Mesothelial cell of epicardium (in vitro differentiated cells): ENCODE measurements around the gene ICAM2. TPM values are rescaled to one million over a fixed set of nuclear protein-coding genes. Genes with fewer than 3 reads are reported as not detected.
A peak's percentile ranks its signal among the peaks of the same experiment; 100 is the strongest.

ENCODE experiments used
- DNase-seq, 2 experiments: peaks; one replicate each; pipeline ENCODE4 v3.0.0; 2021; ENCODE audit warnings: low spot score in 2 of 2; ENCODE audit not compliant: unreplicated experiment in 2 of 2
- H3K27ac Mint-ChIP-seq: 2 replicates; pipeline ENCODE4 v1.8.0; 2021; ENCODE audit warnings: mixed read lengths
- H3K27me3 Mint-ChIP-seq: 2 replicates; pipeline ENCODE4 v1.8.0; 2021; ENCODE audit warnings: low read depth, mixed read lengths
- H3K36me3 Mint-ChIP-seq: 2 replicates; pipeline ENCODE4 v1.8.0; 2021; ENCODE audit warnings: mixed read lengths
- H3K4me1 Mint-ChIP-seq: 2 replicates; pipeline ENCODE4 v1.8.0; 2021; ENCODE audit warnings: mixed read lengths
- H3K4me3 Mint-ChIP-seq: 2 replicates; pipeline ENCODE4 v1.8.0; 2021; ENCODE audit warnings: mild to moderate bottlenecking, moderate library complexity, mixed read lengths
- H3K9me3 Mint-ChIP-seq: 2 replicates; pipeline ENCODE4 v1.8.0; 2021; ENCODE audit warnings: mixed read lengths
- CTCF ChIP-seq: fragments of 200-600 bp; sonication (generic); IDR thresholded peaks from one replicate; pipeline ENCODE4 v1.5.0; 2021; ENCODE audit warnings: antibody characterized with exemption; ENCODE audit not compliant: unreplicated experiment
- total RNA-seq: library from RNA; stranded (reverse); gene quantifications from 3 replicates; pipeline ENCODE4 v1.2.1, GENCODE V29; 2021

Gene ICAM2
- total RNA-seq, 1 donor from 2014 or later: 0.22 TPM

GRCh38 chr17:63997341-63998048 is 22.9 kb downstream of the ICAM2 start:
- DNase-seq: no peak
- peaks cover 9% of the 10 kb centered on the region for H3K4me1 Mint-ChIP-seq
- no peak overlapping the region for H3K27ac Mint-ChIP-seq
- no peaks in the 10 kb centered on the region for H3K9me3 Mint-ChIP-seq
- peaks cover 54% of the 10 kb centered on the region for H3K27me3 Mint-ChIP-seq
- H3K36me3 Mint-ChIP-seq: no peaks in the 10 kb centered on the region
- H3K4me3 Mint-ChIP-seq: peak overlapping the region; percentile 87
- TF ChIP-seq CTCF: no peak

- H3K27me3 Mint-ChIP-seq: peaks cover 63% of the 10 kb centered on the region
- no peaks in the 10 kb centered on the region for H3K36me3 Mint-ChIP-seq
- peaks cover 9% of the 10 kb centered on the region for H3K4me1 Mint-ChIP-seq
Measured at GRCh38 chr17:63996430-63997182, 23.8 kb downstream of the ICAM2 start.

DNA sequence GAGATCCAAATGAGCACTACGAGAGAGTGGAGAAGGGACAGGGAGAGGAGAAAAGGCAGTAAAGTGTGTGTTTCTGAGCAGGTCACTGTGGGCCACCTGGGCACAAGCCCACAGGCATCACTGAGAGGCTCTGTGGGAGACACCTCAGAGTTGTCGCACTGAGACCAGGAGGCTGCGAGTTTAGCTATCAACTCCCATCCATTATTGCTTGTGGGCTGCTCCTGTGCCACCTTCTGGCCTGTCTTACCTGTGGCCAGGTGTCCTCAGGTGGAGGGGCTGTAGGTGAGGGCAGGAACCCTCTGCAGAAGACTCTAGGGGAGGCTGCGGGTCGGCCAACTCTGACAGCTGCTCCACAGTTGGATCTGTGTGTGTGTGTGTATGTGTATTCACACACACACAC is 24.8 kb downstream of the ICAM2 start:
- no peak for DNase-seq
- peaks cover 69% of the 10 kb centered on the region for H3K27me3 Mint-ChIP-seq

More at GRCh38 chr17:63996430-63997182, 23.8 kb downstream of the ICAM2 start:
- H3K4me3 Mint-ChIP-seq: peak overlapping the region; percentile 87
- H3K9me3 Mint-ChIP-seq: no peaks in the 10 kb centered on the region
- H3K27ac Mint-ChIP-seq: no peak overlapping the region
- DNase-seq: no peak
- TF ChIP-seq CTCF: no peak

GRCh38 chr17:63993368-63993985 is 27.0 kb downstream of the ICAM2 start:
- Mint-ChIP-seq H3K4me1 (peaks cover 12% of the 10 kb centered on the region), H3K4me3 (no peak overlapping the region), H3K27me3 (peaks cover 70% of the 10 kb centered on the region), H3K36me3 (no peaks in the 10 kb centered on the region), H3K27ac (no peak overlapping the region), H3K9me3 (no peaks in the 10 kb centered on the region)
- DNase-seq: no peak
- TF ChIP-seq CTCF: no peak

More for the DNA sequence above, 24.8 kb downstream of the ICAM2 start:
- H3K4me1 Mint-ChIP-seq: peaks cover 9% of the 10 kb centered on the region
- no peak overlapping the region for H3K27ac Mint-ChIP-seq
- no peaks in the 10 kb centered on the region for H3K9me3 Mint-ChIP-seq
- no peak for TF ChIP-seq CTCF
- no peaks in the 10 kb centered on the region for H3K36me3 Mint-ChIP-seq
- H3K4me3 Mint-ChIP-seq: no peak overlapping the region

- peaks cover 55% of the 10 kb centered on the region for H3K27me3 Mint-ChIP-seq
- no peaks in the 10 kb centered on the region for H3K36me3 Mint-ChIP-seq
- no peak overlapping the region for H3K27ac Mint-ChIP-seq
- no peak overlapping the region for H3K4me3 Mint-ChIP-seq
- H3K4me1 Mint-ChIP-seq: peaks cover 3% of the 10 kb centered on the region
- TF ChIP-seq CTCF: no peak
- no peak for DNase-seq
- no peaks in the 10 kb centered on the region for H3K9me3 Mint-ChIP-seq
Measured at GRCh38 chr17:63991611-63992010, 28.8 kb downstream of the ICAM2 start.
